ENCODE data around the gene SAMD1.
A peak's percentile ranks its signal among the peaks of the same experiment; 100 is the strongest.
"Not testable (repeated sequence)": the region's sequence is repeated elsewhere in the genome, so short reads cannot be mapped to it uniquely, and the experiment has no call there.

Gene SAMD1

GRCh38 chr19:14061081-14061749 is 29.3 kb downstream of the SAMD1 start:
- DNase-seq, result no peak

- no peak for DNase-seq
Observed at GRCh38 chr19:14059652-14060155, 30.8 kb downstream of the SAMD1 start.

GRCh38 chr19:14059093-14059480 is 31.5 kb downstream of the SAMD1 start:
- no peak for DNase-seq

GRCh38 chr19:14058182-14059092 is 32.1 kb downstream of the SAMD1 start:
- DNase-seq, result no peak

GRCh38 chr19:14056741-14057356 is 33.7 kb downstream of the SAMD1 start:
- no peak for DNase-seq

GRCh38 chr19:14056069-14056666 is 34.4 kb downstream of the SAMD1 start:
- DNase-seq, result no peak

GRCh38 chr19:14055396-14055795 is 35.2 kb downstream of the SAMD1 start:
- DNase-seq, result no peak

GRCh38 chr19:14054721-14055120 is 35.8 kb downstream of the SAMD1 start:
- no peak for DNase-seq

- DNase-seq, result no peak
Observed at GRCh38 chr19:14054099-14054498, 36.5 kb downstream of the SAMD1 start.

GRCh38 chr19:14053500-14053899 is 37.1 kb downstream of the SAMD1 start:
- no peak for DNase-seq

- DNase-seq, result no peak
Observed at GRCh38 chr19:14053032-14053431, 37.5 kb downstream of the SAMD1 start.

- no peak for DNase-seq
Observed at GRCh38 chr19:14052470-14052869, 38.1 kb downstream of the SAMD1 start.

- DNase-seq, result no peak
Observed at GRCh38 chr19:14051980-14052379, 38.6 kb downstream of the SAMD1 start.

GRCh38 chr19:14050961-14051360 is 39.6 kb downstream of the SAMD1 start:
- not testable (repeated sequence) for DNase-seq

- DNase-seq, result no peak
Observed at GRCh38 chr19:14050512-14050911, 40.0 kb downstream of the SAMD1 start.

- DNase-seq, result peak; percentile 22
Observed at GRCh38 chr19:14048443-14049153, 42.0 kb downstream of the SAMD1 start.

GRCh38 chr19:14047866-14048265 is 42.7 kb downstream of the SAMD1 start:
- DNase-seq, result not testable (repeated sequence)

GRCh38 chr19:14042659-14043608 is 47.6 kb downstream of the SAMD1 start:
- DNase-seq, result peak; percentile 54

- DNase-seq, result no peak
Observed at GRCh38 chr19:14039181-14039580, 51.4 kb downstream of the SAMD1 start.
